ENCODE results near the gene PRKAR1B. TPM values are rescaled to one million over a fixed set of nuclear protein-coding genes. Genes with fewer than 3 reads are reported as not detected.

Gene PRKAR1B
- total and polyA plus RNA-seq, 8 donors = 2.5 to 8.4 (median 5.3) TPM

GRCh38 chr7:511476-512145, 215.5 kb downstream of the PRKAR1B start:
- H3K27ac ChIP-seq = peak overlapping the region in 1 of 4 donors; percentile 10
- H3K9me3 ChIP-seq = no peaks in the 10 kb centered on the region
- FAIRE-seq (no peak), DNase-seq (peak in 4 of 6 donors; percentile 7 to 67 (median 55)), ATAC-seq (no peak)
- no peak for TF ChIP-seq CTCF (IDR thresholded peaks at IDR 0.05)
- intact Hi-C loops (cut with DNase I) = loop anchor here in 1 of 3 donors (5.0 kb wide), 1 partner anchor 174 kb away; no protein-coding TSS in a partner anchor
- peaks cover 9 to 30% (median 10%) of the 10 kb centered on the region in 3 donors for H3K4me1 ChIP-seq
- peaks cover 3 to 38% (median 14%) of the 10 kb centered on the region in 3 donors for H3K36me3 ChIP-seq
- 89 to 94% methylated on average over 25 of the region's 25 CpGs for WGBS, 2 donors
- no peaks in the 10 kb centered on the region for H3K27me3 ChIP-seq
- H3K4me3 ChIP-seq = no peak overlapping the region

- ATAC-seq (no peak), DNase-seq (peak in 4 of 6 donors; percentile 16 to 74 (median 55)), FAIRE-seq (no peak)
- WGBS, 2 donors = 83 to 88% methylated on average over 25 of the region's 25 CpGs
- Histone ChIP-seq H3K4me1 (peaks cover 9 to 37% (median 10%) of the 10 kb centered on the region in 3 donors), H3K9me3 (no peaks in the 10 kb centered on the region), H3K36me3 (peaks cover 3 to 38% (median 14%) of the 10 kb centered on the region in 3 donors), H3K27ac (no peak overlapping the region), H3K27me3 (no peaks in the 10 kb centered on the region), H3K4me3 (no peak overlapping the region)
- intact Hi-C loops (cut with DNase I) = loop anchor here in 1 of 3 donors (5.0 kb wide), 1 partner anchor 174 kb away; no protein-coding TSS in a partner anchor
- no peak for TF ChIP-seq CTCF (IDR thresholded peaks at IDR 0.05)
These were observed 216.2 kb downstream of the PRKAR1B start for GRCh38 chr7:510782-511281.

- Histone ChIP-seq H3K9me3 (no peaks in the 10 kb centered on the region), H3K4me3 (no peak overlapping the region), H3K27me3 (no peaks in the 10 kb centered on the region), H3K36me3 (peaks cover 3 to 38% (median 14%) of the 10 kb centered on the region in 3 donors), H3K4me1 (peaks cover 15 to 40% (median 16%) of the 10 kb centered on the region in 3 donors), H3K27ac (no peak overlapping the region)
- intact Hi-C loops (cut with DNase I) = loop anchor here in 1 of 3 donors (5.0 kb wide), 1 partner anchor 173 kb away; no protein-coding TSS in a partner anchor
- FAIRE-seq = no peak
- no peak for ATAC-seq
- TF ChIP-seq CTCF (IDR thresholded peaks at IDR 0.05) = no peak
- peak in 4 of 6 donors; percentile 4 to 83 (median 54) for DNase-seq
- WGBS, 2 donors = 82 to 83% methylated on average over 17 of the region's 17 CpGs
These were observed 217.0 kb downstream of the PRKAR1B start for GRCh38 chr7:510131-510481.

GRCh38 chr7:509426-510130, 217.5 kb downstream of the PRKAR1B start:
- H3K27me3 ChIP-seq = no peaks in the 10 kb centered on the region
- TF ChIP-seq CTCF (IDR thresholded peaks at IDR 0.05) = no peak
- no peak overlapping the region for H3K27ac ChIP-seq
- H3K36me3 ChIP-seq = peaks cover 3 to 38% (median 14%) of the 10 kb centered on the region in 3 donors
- peaks cover 20 to 42% (median 21%) of the 10 kb centered on the region in 3 donors for H3K4me1 ChIP-seq
- 94 to 95% methylated on average over 20 of the region's 20 CpGs for WGBS, 2 donors
- no peak overlapping the region for H3K4me3 ChIP-seq
- peak in 4 of 6 donors; percentile 4 to 46 (median 20) for DNase-seq
- no peak for ATAC-seq
- no peaks in the 10 kb centered on the region for H3K9me3 ChIP-seq
- intact Hi-C loops (cut with DNase I) = loop anchor here in 2 of 3 donors (5.0 to 10.0 kb wide), 3 partner anchors 145 to 172 kb away; no protein-coding TSS in a partner anchor
- FAIRE-seq = no peak
